IPS-NIHi7 (cell line): ENCODE data around the gene PTPRF.
A peak's percentile ranks its signal among the peaks of the same experiment; 100 is the strongest.
"Not testable (repeated sequence)": the region's sequence is repeated elsewhere in the genome, so short reads cannot be mapped to it uniquely, and the experiment has no call there.

Experiments
- DNase-seq: peaks from one replicate; pipeline ENCODE4 v3.0.0; 2012; ENCODE audit warnings: mixed read lengths; ENCODE audit errors: extremely low spot score

PTPRF gene

DNA sequence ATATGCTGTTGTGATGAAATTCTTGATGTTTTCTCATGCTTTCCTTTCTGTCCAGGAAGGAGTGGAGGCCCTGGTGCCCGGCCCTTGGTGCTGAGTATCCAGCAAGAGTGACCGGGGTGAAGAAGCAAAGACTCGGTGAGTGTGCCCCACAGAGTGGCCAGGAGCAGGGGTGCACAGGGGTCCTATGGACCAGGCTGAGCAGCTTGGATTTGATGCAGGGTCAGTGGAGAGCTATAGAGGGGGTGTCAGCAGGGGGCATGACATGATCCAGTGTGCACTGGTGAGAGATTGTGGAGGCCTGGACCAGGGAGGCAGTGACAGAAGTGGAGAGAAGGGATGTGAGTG, 7.4 kb downstream of the PTPRF start:
- DNase-seq, result no peak

DNA sequence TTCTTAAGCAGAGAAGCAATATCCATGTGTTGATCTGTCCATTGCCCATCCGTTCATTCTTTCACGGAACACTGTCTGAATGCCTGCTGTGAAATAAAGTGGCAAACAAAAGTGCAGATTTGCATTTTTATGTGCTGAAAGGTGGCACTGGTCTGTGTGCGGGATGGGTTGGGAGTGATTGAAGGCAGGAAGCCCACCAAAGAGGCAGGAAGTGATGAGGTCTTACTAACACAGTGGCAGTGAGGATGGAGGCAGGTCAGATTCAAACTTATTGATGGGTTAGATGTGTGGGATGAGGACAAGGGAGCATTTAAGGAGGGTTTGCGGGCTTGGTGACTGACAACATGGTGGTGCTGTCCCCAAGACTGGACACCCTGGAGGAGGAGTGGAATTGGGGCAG, 8.3 kb downstream of the PTPRF start:
- DNase-seq, result no peak

DNA sequence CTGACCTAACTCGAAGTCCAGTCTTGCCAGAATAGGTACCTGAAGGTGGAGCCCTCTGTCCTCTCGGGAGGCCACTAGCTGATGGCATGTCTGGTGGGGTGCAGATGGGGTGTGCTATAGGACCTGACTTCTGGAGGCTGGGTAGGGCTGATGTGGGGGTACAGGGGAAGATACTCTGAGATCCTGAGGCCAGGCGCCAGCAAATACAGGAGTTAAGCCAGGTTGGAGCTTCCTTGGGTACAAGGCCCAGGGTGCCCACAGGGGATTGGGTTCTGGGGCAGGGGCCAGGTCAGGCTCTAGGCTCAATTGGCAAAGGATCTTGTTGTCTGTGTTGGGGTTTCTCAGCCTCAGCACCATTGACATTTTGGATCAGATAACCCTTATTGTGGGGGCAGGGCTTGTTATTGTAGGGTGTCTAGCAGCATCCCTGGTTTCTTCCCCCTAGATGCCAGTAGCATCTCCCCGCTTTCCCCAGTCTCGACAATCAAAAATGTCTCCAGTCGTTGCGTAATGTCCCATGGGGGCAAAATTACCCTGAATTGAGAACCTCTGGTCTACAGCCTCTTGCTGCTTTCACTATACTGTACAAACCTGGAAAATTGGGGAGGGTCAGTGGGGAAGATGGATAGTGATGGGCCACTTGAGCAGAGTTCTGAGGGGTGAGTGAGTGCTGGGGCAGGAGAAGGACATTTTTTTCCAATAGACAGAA, 9.2 kb downstream of the PTPRF start:
- no peak for DNase-seq

DNA sequence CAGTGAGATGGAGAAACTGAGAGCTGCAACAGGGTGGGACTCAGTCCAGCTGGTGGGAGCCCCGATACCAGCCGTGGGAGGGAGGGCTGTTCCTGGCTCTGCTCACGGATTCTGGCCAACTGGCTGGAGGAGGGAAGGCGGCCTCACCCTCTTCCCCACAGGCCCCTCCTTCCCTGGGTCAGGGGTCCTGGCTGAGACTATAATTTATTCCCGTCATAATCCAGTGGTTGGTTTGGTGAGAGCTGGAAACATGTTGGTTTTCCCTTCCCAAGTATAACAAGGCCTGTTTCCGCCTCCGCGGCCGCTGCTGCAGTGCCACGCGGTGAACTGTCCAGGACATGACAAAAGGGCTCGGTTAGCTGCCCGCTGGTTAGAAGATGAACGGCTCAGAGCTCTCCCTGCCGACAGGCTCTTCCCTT, 10.0 kb downstream of the PTPRF start:
- no peak for DNase-seq

DNA sequence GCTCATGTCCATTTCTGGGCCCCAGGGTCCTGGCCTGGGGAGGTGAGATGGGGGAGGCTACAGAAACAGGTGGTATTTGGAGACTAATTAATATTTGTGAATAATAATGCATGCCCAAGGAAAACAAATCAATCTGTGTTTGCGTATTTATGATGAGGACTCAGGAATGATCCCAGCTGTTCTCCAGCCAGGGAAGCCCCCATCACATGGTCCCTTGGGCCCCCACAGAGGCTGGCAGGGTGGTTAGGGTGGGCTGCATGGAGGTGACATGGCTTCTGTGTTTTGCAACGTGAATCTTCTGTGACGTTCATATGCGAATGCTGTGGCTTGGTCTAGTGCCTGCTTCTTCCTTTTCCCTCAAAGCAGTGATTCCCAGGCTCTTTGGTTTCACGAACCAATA, 10.5 kb downstream of the PTPRF start:
- no peak for DNase-seq

DNA sequence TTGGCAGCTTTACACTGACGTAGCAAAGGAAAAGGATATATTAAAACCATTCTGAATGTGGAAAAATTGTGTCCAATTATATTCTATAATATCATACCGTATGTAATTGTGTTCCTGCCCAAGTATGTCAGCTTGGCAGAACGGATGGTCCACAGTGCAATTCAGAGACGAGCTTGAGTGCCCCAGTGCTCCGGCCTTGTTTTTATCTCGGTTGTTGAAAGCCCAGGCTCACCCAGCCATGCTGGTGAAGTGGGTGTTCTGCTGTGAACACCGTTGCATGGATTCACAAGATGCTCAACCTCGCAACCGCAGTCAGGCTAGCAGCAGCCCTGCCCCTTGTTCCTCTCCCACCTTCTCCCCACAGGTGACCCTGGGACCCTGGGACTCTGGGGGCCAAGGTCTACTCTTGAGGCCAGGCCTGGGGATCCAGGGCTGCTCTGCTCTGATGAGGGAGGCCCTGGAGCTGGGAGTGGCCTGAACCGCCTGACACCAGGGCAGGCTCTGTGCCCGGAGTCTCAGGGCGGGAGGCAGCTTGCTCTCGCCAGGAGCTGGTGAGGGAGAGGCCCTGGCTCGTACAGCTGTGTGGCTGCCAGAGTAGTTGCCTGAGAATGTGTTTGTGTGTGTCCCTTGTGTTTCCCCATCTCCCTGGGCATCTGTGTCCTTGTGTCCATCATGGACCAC, 11.2 kb downstream of the PTPRF start:
- DNase-seq, result no peak

DNA sequence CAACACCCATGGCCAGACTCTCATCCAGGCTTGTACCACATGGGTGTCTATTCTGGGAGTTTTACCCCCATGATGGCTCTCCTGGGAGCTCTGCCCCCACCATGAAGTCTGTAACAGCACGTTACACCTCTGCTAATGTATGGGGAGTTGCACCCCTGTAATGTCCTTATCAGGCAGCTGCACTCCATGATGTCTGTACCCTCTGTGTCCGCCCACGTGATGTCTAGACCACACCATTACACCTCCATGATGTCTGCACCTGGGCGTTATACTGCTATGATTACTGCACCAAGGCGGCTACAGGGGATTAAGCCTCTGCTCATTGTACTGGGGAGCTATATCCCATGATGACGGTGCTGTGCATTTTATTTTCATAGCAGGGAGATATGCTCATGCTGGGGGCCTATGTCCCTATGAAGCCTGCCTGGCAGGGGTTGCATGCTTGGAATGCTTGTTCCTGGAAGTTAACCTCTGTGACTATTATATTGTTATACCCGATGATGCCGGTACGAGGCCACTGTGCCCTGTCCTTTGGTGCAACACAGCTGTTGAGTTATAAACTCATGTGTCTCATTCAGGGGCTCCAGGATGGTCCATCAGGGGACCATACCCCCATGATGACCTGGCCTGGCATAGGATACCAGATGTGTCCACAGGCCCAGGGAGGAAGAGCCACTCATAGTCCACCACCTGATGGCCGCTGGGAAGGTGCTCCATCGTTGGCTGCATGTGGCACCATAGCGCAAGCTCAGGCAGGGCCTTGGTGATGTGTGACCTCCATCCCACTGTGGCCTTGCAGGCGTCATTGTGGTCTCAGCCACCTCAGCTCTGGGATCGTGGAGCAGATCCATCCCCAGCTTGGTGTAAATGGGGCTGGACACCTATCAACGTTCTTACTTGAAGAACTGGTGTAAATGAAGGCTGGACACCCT, 12.1 kb downstream of the PTPRF start:
- DNase-seq, result no peak

DNA sequence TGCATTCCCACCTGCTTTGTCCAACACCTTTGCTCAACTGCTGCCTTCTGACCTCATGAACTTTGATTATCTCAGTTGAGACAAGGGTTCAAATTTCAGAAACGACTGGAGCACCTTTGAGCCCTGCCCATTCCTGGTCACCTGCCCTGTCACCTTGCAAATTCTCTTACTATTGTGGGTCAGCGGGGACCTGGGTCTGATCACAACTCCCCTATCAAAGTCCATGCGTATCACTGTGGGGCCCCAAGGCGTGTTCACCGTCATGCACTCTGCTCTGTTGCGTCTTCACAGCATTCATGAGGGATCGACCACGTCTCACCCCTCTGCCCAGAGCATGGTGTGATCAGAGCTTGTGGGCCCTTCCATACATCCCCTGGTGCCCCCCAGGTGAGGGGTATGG, 12.9 kb downstream of the PTPRF start:
- no peak for DNase-seq

DNA sequence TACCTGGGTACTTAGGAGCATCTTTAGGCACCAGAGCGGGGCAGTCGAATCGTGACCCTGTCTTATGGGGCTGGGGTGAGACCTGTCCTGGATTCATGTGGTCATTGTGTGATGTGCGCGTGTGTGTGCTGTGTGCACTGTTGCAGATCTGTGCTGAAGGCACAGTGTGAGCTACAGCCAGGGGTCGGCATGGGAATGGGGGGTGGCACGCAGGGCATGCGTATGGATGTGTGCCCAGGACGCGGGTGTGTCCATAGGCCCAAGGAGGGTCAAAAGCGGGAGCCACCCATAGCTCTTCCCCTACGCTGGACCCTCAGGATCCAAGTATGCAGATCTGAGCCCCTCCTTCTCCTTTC, 14.6 kb downstream of the PTPRF start:
- no peak for DNase-seq

DNA sequence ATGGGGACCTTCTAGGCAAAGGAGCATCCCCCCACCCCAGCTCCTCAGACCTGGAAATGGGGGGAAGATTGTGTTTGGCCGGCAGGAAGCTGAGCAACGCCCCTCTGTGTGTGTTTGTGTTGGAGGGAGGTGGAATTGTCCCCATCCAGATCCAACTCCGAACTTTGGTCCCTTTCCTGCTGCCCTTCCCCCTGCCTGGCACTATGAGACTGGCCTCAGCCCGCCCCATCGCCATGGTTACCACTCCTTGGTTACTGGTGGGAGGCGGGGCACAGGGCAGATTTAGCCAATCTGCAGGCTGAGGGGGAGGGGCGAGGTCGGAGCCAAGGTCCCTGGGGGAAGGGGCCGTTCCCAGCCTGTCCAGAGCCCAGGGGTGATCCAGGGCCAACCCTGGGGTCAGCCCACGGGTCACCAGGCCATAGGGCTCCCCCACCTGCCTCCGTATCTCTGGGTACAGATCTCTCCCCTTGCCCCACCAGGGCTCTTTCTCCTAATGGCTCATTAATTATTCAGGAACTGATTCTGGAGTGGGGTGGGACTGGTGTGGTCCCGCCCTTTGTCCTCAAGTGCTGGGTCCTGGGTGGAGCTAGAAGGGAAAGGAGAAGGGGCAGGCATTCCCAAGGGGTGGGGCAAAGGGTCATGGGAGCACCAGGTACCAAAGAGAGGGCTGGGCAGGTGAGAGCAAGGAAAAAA, 15.2 kb downstream of the PTPRF start:
- DNase-seq, result peak; percentile 95

DNA sequence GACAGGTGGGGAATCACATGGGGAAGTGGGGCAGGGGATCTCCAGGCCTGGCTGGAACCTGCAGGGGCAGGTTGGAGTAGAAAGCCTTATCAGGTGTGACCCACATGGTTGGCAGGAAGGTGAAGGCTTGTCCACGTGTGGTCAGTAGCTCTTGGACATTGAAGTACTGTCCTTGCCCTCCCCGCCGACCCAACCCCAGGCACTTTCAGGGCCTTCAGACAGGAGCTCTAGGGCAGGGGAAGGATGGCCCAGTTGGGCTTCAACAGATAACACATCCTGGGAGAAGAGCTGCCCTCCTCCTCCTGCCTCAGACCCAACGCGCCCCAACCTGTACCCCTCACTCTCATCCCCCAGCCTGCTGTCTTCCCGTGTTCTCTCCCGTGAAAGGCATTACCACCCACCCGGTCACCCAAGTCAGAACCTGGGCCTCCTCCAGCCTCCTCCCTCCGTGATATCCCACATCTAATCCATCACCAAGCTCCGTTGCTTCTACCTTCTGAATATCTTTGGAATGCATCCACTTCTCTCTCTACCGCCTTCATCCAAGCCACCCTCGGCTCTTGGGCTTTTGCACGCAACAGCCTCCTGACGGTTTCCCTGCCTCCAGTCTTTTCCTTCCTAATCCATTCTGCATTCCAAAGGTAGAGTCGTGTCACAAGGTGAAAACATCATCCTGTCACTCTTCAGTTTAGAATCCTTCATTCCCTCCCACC, 15.9 kb downstream of the PTPRF start:
- DNase-seq, result no peak

DNA sequence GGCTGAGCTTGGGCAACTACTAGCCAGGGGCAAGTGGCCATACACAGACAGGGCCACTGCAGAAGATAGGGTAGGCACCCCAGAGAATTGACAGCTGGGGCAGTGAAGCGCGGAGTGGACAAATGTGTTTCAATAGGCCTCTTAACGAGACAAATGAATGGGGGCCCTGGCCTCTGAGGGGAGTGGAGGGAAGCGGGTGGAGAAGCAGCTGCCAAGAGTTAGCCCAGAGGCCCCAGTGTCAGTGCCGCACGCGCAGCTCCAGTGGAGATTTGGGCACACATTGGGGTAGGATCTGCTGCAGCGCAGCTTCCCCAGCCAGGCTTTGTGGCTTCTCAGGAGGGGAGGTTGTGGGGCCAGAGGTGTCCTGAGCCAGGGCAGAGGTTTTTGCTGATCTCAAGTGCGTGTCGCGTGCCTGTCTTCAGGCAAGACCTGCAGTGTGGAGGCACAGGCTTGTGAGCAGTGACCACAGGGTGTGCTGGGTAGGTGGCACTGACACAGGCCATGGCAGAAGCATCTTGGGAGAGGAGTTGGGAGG, 16.9 kb downstream of the PTPRF start:
- DNase-seq, result no peak

DNA sequence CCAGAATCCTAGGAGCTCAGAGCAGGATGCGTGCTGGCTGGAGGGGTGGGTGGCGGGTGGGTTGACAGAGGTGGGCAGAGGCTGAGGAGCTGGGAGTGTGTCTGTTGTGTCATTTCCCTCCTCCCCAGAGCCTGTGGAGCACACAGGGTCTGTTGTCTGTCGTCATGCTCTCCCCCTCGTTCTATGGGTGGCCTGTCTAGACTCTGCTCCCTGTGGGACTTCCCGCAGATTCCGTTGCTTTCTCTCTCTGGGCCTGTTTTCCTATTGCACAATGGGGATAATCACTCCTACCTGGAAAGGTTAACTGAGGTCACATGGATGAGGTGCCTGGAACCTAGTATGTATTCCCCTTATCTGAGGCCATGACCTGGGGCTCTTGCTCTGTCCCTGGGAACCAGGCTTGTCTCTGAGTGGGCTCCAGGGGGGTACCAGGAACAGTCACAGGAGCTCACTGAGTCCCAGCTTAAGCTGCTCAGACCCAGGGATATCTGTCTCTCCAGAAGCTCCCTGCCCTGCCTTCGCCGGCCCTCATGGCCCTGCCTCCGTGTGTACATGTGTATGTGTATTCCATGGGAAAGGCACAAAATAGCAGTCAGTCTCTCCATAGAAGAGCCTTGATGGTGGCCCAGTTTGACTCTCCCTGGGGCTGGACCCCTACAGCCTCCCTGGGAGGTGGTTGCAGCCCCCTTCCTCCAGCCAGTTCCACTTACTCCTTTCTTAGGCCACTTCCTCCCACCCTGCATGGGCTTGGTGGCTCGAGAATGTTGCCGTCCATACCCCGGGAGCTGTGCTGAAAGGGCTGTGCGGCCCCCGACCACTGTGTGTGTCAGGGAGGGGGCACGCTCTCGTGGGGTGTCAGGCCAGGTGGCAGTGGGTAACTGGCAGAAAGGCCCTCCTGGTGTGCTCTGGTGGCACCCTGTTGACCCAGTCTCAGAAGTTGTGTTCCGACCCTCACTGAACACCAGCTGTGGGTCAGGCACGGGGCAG, 17.9 kb downstream of the PTPRF start:
- DNase-seq, result no peak

DNA sequence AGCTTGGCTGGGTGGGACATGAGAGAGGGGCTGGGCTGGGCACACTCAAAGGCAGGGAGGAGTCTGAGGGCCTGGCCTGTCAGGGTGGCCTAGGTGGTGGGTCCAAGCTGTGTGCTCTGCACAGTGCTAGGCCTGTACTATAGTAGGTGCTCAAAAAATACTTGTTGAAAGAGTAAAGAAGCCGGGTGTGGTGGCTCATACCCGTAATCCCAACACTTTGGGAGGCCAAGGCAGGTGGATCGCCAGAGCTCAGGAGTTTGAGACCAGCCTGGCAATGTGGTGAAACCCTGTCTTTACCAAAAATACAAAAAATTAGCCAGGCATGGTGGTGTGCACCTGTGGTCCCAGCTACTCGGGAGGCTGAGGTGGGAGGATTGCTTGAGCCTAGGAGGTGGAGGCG, 18.7 kb downstream of the PTPRF start:
- not testable (repeated sequence) for DNase-seq

DNA sequence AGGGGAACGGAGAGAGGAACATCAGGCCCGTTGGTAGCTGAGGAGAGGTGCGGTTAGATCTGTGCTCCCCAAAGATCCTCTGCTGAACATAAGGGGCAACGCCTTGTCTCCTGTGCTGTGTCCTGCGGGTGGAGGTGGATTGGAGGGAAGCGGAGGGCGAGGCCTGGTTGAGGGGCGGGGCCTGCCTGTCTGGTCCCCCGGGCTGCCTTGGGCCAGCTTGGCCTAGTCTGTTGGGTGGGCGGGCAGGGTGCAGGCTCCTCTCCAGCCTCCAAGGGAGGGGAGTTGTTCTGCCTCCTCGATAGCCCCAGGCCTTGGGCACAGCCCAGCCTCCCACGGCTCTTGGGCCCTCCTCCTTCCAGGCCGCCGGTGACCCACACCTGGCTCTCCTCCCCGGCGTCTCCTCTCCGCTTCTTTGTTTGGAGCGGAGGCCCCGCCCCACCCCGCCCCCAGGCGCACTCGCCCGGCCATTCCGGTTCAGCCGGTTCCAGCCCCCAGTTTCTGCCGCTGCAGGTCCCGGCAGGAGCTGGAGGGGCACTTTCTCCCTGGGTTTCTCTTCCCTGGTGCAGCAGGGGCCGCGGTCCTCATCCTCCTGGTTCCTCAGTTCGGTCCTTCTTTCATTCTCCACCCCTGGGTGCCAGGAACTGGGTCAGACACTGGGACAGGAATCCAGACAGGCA, 19.4 kb downstream of the PTPRF start:
- peak; percentile 94 for DNase-seq

DNA sequence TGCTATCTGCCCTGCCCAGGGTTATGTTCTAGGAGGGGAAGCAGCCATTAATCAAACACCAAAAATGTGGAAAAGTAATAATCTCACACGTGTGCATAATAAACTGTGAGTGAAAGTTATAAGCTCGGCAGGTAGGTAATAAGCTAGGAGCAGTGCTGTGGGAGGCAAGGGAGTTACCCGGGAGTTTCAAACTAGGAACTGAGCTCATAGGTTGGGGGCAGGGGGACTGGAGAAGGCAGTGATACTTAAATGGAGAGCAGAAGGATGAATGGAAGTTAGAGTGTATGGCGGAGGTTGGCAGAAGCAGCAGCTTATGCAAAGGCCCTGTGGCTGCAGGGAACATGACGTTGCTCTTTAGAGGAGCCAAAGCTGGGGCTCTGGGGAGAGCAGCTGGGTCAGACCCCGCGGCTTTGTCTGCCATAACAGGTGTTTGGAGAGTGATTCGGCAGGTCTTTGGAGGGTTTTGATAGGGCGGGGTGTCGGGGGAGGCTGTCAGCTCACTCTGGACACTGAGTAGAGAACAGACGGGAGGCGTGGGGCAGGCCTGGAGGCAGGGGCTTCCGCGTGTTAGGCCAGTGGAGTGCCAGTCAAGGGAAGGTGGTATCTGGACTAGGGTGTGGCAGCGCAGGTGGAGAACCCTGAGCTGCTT, 20.0 kb downstream of the PTPRF start:
- no peak for DNase-seq

DNA sequence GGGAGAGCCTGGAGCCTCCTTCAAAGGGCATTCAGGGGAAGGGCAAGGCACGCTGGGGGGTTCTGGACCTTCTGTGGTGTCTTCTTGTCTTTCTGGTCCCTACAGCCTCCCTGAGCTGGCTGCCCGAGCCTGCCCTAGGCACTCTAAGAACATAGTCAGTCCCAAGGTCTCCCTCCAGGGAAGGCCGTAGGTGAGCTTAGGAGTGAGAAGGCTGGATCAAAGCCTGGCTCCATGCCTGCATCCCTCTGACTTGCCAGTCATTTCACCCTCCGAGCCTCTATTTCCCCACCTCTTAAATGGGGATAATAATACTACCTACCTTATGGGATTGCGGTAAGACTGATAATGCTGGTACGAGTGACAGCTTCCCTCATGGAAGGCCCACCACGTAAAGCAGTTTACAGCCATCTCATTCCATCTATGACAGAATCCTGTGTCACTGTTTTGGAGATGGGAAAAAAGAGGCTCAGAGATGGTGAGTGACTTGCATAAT, 20.8 kb downstream of the PTPRF start:
- DNase-seq, result no peak

DNA sequence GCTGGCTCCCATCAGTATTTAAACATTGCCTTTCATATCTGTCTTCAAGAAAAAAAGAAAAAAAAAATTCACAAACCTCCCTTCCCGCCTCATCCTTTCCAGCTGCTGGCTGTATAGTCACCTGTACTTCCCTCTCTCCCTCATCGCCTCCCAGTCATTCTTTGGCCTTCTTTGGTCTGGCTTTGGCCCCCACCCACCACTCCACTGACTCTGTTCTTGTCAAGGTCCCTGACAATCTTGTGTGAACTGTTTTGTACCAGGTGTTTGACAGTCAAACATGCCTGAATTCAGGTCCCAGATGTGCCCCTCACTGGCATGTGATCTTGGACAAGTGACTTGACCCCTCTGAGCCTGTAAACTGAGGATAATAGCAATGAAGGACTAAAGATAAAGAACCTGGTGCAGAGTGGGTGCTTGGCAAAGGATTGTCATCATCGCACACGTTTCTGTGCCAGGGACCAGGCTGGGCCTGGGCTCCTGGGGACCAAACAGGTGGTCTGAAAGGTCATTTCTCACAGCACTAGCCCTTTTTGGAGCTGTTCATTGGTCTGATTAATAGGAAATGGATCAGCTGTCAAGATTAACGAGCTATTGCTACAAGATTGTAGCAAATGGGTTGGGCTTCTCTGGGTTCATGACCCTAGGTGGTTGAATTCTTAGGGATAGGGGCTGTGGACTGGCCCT, 21.5 kb downstream of the PTPRF start:
- DNase-seq, result no peak
